Fibroblast of lung (primary cell): ENCODE data around the gene RRBP1. TPM values are rescaled to one million over a fixed set of nuclear protein-coding genes. Genes with fewer than 3 reads are reported as not detected.

ENCODE experiments used
- DNase-seq, 2 donors: peaks; one replicate each; pipeline versions ENCODE4 v3.0.0 to v3.0.0-alpha.2; 2010; ENCODE audit warnings: low read depth in 2 of 2
- H2AFZ ChIP-seq: 2 replicates; pipeline ENCODE4 v1.5.1; 2012; ENCODE audit warnings: low read length, control low read depth, inconsistent platforms
- H3K27ac ChIP-seq: 2 replicates; pipeline ENCODE4 v1.5.1; 2011; ENCODE audit warnings: low read length, control low read depth; ENCODE audit not compliant: insufficient read depth
- H3K27me3 ChIP-seq: 2 replicates; pipeline ENCODE4 v1.5.1; 2011; ENCODE audit warnings: mild to moderate bottlenecking, low read length; ENCODE audit not compliant: control insufficient read depth, insufficient read depth
- H3K36me3 ChIP-seq: 2 replicates; pipeline ENCODE4 v1.5.1; 2011; ENCODE audit warnings: low read length; ENCODE audit not compliant: control insufficient read depth, insufficient read depth
- H3K4me1 ChIP-seq: 2 replicates; pipeline ENCODE4 v1.5.1; 2011; ENCODE audit warnings: low read length; ENCODE audit not compliant: control insufficient read depth, insufficient read depth; ENCODE audit errors: extremely low read depth
- H3K4me2 ChIP-seq: 2 replicates; pipeline ENCODE4 v1.5.1; 2011; ENCODE audit warnings: low read length, control low read depth; ENCODE audit not compliant: insufficient read depth; ENCODE audit errors: extremely low read depth
- H3K4me3 ChIP-seq, 4 experiments: fragments of 200-600 bp in 1 of 4; sonication (generic) in 1 of 4; replicated peaks in 1 of 4; 2 replicates each; pipeline ENCODE4 v1.5.1; 2011 to 2016; ENCODE audit warnings: low read length in 4 of 4, low read depth in 3 of 4, mild to moderate bottlenecking in 3 of 4, control low read depth in 2 of 4, inconsistent platforms in 1 of 4, mixed read lengths in 1 of 4; ENCODE audit not compliant: insufficient read depth in 1 of 4; ENCODE audit errors: control extremely low read depth in 1 of 4
- H3K79me2 ChIP-seq: 2 replicates; pipeline ENCODE4 v1.5.1; 2012; ENCODE audit warnings: mild to moderate bottlenecking, low read length, inconsistent platforms; ENCODE audit not compliant: control insufficient read depth, insufficient read depth
- H3K9ac ChIP-seq: 2 replicates; pipeline ENCODE4 v1.5.1; 2011; ENCODE audit warnings: mild to moderate bottlenecking, low read length, control low read depth; ENCODE audit not compliant: insufficient read depth
- H3K9me3 ChIP-seq: 2 replicates; pipeline ENCODE4 v1.5.1; 2012; ENCODE audit warnings: low read depth, low read length; ENCODE audit not compliant: control insufficient read depth, insufficient read depth
- H4K20me1 ChIP-seq: 2 replicates; pipeline ENCODE4 v1.5.1; 2011; ENCODE audit warnings: low read length; ENCODE audit not compliant: control insufficient read depth, insufficient read depth; ENCODE audit errors: extremely low read depth
- EZH2 ChIP-seq: IDR thresholded peaks from 2 replicates; pipeline ENCODE4 v1.5.1; 2012; ENCODE audit warnings: low read length, control low read depth, mild to moderate bottlenecking; ENCODE audit errors: missing control alignments
- polyA plus RNA-seq, 2 donors: library from polyadenylated mRNA; depleted of rRNA in 1 of 2; stranded (reverse) in 1 of 2; unstranded in 1 of 2; fragments of >200 nt; gene quantifications; 2 replicates each; pipeline ENCODE4 v1.2.1, GENCODE V29; 2011 to 2012; ENCODE audit warnings: missing spikeins in 1 of 2
- total RNA-seq: library from RNA; depleted of rRNA; stranded (reverse); fragments of >200 nt; gene quantifications from 2 replicates; pipeline ENCODE4 v1.2.1, GENCODE V29; 2014
- TF ChIP-seq, protein P1 (sequence below), 2 donors: IDR thresholded peaks in 1 of 2; conservative IDR thresholded peaks in 1 of 2; 1 replicate in 1 of 2; 2 replicates in 1 of 2; pipeline ENCODE4 v1.5.1; 2011 to 2012; ENCODE audit warnings: low read length in 2 of 2, control low read depth in 1 of 2, inconsistent platforms in 1 of 2, low read depth in 1 of 2, mild to moderate bottlenecking in 1 of 2

RRBP1 gene
- total and polyA plus RNA-seq, 2 donors (not counting 1 experiment from before 2014, with no cell fraction given) = 169 to 233 TPM

DNA sequence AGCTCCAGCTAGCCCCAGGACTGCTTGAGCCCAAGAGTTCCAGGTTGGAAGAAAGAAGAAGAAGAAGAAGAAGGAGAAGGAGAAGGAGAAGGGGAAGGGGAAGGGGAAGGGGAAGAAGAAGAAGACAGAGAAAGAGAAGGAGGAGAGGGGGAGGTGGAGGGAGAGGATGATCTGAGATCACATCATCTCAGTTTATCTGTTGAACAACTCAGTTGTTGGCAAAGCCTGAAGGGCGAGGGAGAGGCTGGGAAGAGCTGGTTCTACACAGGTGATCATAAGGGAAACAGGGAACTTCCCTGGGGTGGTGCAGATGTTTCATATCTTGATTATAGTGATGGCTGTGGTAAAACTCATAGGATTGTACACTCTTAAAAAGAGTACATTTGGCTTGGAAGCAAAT lies 3.1 kb upstream of the RRBP1 start:
- Histone ChIP-seq H3K4me1 (peaks cover 2% of the 10 kb centered on the region), H3K27ac (no peak overlapping the region), H3K27me3 (peaks cover 25% of the 10 kb centered on the region), H3K9me3 (no peaks in the 10 kb centered on the region), H3K4me2 (no peak overlapping the region), H3K4me3 (no peak overlapping the region), H2AFZ (no peak overlapping the region), H3K9ac (no peak overlapping the region), H4K20me1 (no peaks in the 10 kb centered on the region), H3K36me3 (peaks cover 2% of the 10 kb centered on the region), H3K79me2 (peaks cover 10% of the 10 kb centered on the region)
- TF ChIP-seq, protein P1, sequence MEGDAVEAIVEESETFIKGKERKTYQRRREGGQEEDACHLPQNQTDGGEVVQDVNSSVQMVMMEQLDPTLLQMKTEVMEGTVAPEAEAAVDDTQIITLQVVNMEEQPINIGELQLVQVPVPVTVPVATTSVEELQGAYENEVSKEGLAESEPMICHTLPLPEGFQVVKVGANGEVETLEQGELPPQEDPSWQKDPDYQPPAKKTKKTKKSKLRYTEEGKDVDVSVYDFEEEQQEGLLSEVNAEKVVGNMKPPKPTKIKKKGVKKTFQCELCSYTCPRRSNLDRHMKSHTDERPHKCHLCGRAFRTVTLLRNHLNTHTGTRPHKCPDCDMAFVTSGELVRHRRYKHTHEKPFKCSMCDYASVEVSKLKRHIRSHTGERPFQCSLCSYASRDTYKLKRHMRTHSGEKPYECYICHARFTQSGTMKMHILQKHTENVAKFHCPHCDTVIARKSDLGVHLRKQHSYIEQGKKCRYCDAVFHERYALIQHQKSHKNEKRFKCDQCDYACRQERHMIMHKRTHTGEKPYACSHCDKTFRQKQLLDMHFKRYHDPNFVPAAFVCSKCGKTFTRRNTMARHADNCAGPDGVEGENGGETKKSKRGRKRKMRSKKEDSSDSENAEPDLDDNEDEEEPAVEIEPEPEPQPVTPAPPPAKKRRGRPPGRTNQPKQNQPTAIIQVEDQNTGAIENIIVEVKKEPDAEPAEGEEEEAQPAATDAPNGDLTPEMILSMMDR (conservative IDR thresholded peaks at IDR 0.05 in 1 of 2, IDR thresholded peaks at IDR 0.05 in 1 of 2; ENCODE audit: low read depth in 1 of 2, low read length in 2 of 2) = no peak
- no peak for DNase-seq

DNA sequence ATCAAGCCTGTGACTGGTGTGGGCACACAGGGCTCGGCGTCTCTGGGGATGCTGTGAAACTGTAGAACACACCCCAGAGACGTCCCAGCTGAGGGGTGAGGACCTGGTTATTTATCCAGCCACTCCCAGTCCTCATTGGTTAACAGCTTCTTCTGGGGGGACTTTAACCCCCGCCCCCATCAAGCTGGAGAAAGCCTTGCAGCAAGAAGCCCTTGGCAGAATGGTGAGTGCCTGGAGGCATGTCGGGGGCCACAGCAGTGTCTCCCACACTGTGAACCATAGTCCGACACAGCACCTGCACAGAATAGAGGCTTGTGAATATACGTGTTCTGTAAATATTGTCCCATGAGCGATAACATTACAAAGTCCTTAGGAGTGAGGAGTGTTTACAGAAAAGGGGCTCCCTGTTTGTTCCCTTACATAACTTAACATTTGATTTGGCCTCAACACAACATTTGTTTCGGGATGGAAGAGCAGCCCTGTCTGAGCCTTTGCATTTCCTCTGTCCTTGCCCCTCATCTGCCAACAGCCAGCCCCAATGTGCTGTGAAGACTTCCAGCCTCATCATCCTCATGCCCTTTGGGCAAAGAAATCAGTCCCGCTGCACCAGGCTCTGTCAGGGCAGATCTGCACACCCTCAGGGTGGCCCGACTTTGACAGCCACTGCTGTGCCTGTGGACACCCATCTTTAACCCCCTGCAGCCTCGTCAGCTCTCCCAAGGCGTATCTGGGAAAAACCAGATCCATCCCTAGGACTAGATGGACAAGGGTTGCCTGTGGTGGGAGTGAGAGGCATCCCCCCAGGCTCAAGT lies 2.2 kb upstream of the RRBP1 start:
- peaks cover 7% of the 10 kb centered on the region for H3K4me1 ChIP-seq
- H3K9ac ChIP-seq = no peak overlapping the region
- no peak overlapping the region for H3K4me2 ChIP-seq
- peaks cover 2% of the 10 kb centered on the region for H4K20me1 ChIP-seq
- H2AFZ ChIP-seq = no peak overlapping the region
- no peaks in the 10 kb centered on the region for H3K9me3 ChIP-seq
- H3K27ac ChIP-seq = no peak overlapping the region
- no peak for DNase-seq
- TF ChIP-seq, protein P1 (conservative IDR thresholded peaks at IDR 0.05 in 1 of 2, IDR thresholded peaks at IDR 0.05 in 1 of 2; ENCODE audit: low read depth in 1 of 2, low read length in 2 of 2) = no peak
- TF ChIP-seq EZH2 = no peak
- H3K36me3 ChIP-seq = peaks cover 2% of the 10 kb centered on the region
- no peak overlapping the region for H3K4me3 ChIP-seq
- H3K27me3 ChIP-seq = peaks cover 25% of the 10 kb centered on the region
- H3K79me2 ChIP-seq = peaks cover 18% of the 10 kb centered on the region

DNA sequence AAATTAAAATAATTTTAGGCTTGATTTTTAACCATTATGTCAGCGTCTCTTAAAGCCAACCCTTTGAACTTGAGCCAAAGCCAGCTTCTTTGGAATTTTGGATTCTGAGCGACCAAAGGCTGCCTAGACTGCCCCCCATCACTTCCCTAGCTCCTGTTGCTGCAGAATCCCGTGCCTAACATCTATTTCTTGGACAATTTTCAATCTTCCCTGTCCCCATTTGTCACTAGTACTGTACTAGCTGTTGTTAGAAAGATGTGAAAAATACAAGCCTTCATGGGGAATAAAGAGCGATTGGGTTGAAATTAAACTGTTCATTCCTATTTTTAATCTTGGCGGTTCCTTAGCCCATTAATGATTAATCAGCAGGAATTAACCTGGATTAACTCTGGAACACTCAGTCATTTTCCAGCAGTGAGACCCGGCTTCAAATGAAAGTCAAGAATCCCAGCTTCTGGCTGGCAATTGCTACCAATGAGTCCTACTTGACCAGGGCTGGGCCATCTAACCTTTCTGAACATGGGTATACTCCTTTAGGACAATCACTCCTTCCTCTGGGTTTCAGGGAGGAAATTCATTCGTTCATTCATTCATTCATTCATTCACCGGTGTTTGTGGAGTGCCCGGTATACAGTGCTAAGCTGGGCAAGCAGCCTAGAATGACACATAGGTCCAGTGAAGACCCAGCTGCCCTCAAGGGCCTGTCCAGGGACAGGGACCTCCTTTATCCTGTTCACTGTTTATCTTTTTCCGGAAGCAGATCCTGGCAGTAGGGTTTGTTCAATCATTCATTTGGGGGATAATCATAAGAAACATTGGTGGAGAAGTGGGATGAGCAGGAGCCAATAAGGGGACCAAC lies 1.4 kb upstream of the RRBP1 start:
- Histone ChIP-seq H3K79me2 (peaks cover 27% of the 10 kb centered on the region), H3K36me3 (peaks cover 5% of the 10 kb centered on the region)

More for the DNA sequence above, 1.4 kb upstream of the RRBP1 start:
- DNase-seq = no peak
- TF ChIP-seq, protein P1 (conservative IDR thresholded peaks at IDR 0.05 in 1 of 2, IDR thresholded peaks at IDR 0.05 in 1 of 2; ENCODE audit: low read depth in 1 of 2, low read length in 2 of 2) = no peak
- TF ChIP-seq EZH2 = no peak
- Histone ChIP-seq H3K4me3 (no peak overlapping the region), H3K9ac (no peak overlapping the region), H4K20me1 (peaks cover 2% of the 10 kb centered on the region), H3K9me3 (no peaks in the 10 kb centered on the region), H3K4me1 (peaks cover 7% of the 10 kb centered on the region), H3K27me3 (peaks cover 25% of the 10 kb centered on the region), H3K4me2 (no peak overlapping the region), H3K27ac (no peak overlapping the region), H2AFZ (no peak overlapping the region)
